Spleen (tissue), 11 donors: ENCODE data around the gene MAPK6. TPM values are rescaled to one million over a fixed set of nuclear protein-coding genes. Genes with fewer than 3 reads are reported as not detected.

Experiments used
- DNase-seq: peaks from one replicate; pipeline ENCODE4 v3.0.0-alpha.2; 2020
- H3K27ac ChIP-seq, 8 donors: fragments of 200-600 bp; sonication (generic) in 7 of 8; 1 replicate in 4 of 8; 2 replicates in 4 of 8; pipeline versions ENCODE4 v1.5.0 to v1.8.0; 2016 to 2021; ENCODE audit warnings: inconsistent platforms in 4 of 8, mild to moderate bottlenecking in 4 of 8, moderate library complexity in 1 of 8
- H3K27me3 ChIP-seq, 7 donors: fragments of 200-600 bp; sonication (generic) in 6 of 7; replicated peaks in 1 of 7; 1 replicate in 4 of 7; 2 replicates in 3 of 7; pipeline versions ENCODE4 v1.5.0 to v1.8.0; 2016 to 2021; ENCODE audit warnings: inconsistent platforms in 3 of 7, mild to moderate bottlenecking in 1 of 7
- H3K36me3 ChIP-seq, 6 donors: fragments of 200-600 bp; sonication (generic) in 5 of 6; 1 replicate in 4 of 6; 2 replicates in 2 of 6; pipeline versions ENCODE4 v1.5.0 to v1.8.0; 2016 to 2021; ENCODE audit warnings: inconsistent platforms in 2 of 6
- H3K4me1 ChIP-seq, 6 donors: fragments of 200-600 bp; sonication (generic) in 5 of 6; 1 replicate in 3 of 6; 2 replicates in 3 of 6; pipeline versions ENCODE4 v1.5.0 to v1.8.0; 2016 to 2021; ENCODE audit warnings: inconsistent platforms in 3 of 6
- H3K4me3 ChIP-seq, 8 donors: fragments of 200-600 bp; sonication (generic) in 7 of 8; 1 replicate in 4 of 8; 2 replicates in 4 of 8; pipeline versions ENCODE4 v1.5.0 to v1.8.0; 2016 to 2021; ENCODE audit warnings: inconsistent platforms in 4 of 8, mild to moderate bottlenecking in 4 of 8, moderate library complexity in 2 of 8
- H3K9me3 ChIP-seq, 8 donors: fragments of 200-600 bp; sonication (generic) in 7 of 8; 1 replicate in 4 of 8; 2 replicates in 4 of 8; pipeline versions ENCODE4 v1.5.0 to v1.8.0; 2016 to 2021; ENCODE audit warnings: inconsistent platforms in 4 of 8
- CTCF ChIP-seq, 11 experiments: fragments of 200-600 bp in 7 of 11; fragments of 450-650 bp in 4 of 11; sonication (generic) in 4 of 11; IDR thresholded peaks in 8 of 11; conservative IDR thresholded peaks in 3 of 11; 1 replicate in 7 of 11; 2 replicates in 4 of 11; pipeline versions ENCODE4 v1.4.0 to v1.8.0; 2016 to 2021; ENCODE audit warnings: antibody characterized with exemption in 11 of 11, inconsistent platforms in 4 of 11, mild to moderate bottlenecking in 1 of 11
- POLR2A ChIP-seq, 3 donors: fragments of 450-650 bp; IDR thresholded peaks; one replicate each; pipeline ENCODE4 v1.5.1; 2017; ENCODE audit warnings: antibody characterized with exemption in 3 of 3, mild to moderate bottlenecking in 1 of 3
- POLR2AphosphoS5 ChIP-seq, 3 donors: sonication (generic); formaldehyde crosslinking; IDR thresholded peaks; one replicate each; pipeline ENCODE4 v1.5.1; 2017; ENCODE audit warnings: antibody characterized with exemption in 3 of 3
- WGBS, 5 donors: extraction: QIAGEN DNeasy Blood & Tissue Kit in 3 of 5; methylation state at CpG; one replicate each; pipeline versions ENCODE4 v1.1.5 to v1.1.7; 2013 to 2018; 5-methylcytosine and 5-hydroxymethylcytosine counted together
- intact Hi-C: fragments of 100-400 bp; cut with DNase I; formaldehyde crosslinking; loops from one replicate; pipeline ENCODE4 v1.15.0; 2023; ENCODE audit warnings: low total_unique reads
- polyA plus RNA-seq, 3 donors: library from polyadenylated mRNA; stranded (reverse); fragments of 200-250 nt; gene quantifications; one replicate each; pipeline ENCODE4 v1.2.1, GENCODE V29; 2013
- total RNA-seq, 7 donors: library from RNA; depleted of rRNA in 3 of 7; stranded (reverse); fragments of >200 nt in 3 of 7; fragmentation: NEBNext Ultra II Directional in 4 of 7; extraction: Animal tissue kit (Norgen Biotek cat#: 25700) in 4 of 7; gene quantifications; one replicate each; pipeline versions ENCODE4 v1.1.0 to v1.2.1, GENCODE V29; 2016 to 2021
- donor health status: healthy with polysubstance abuse.
- donor health status: DM: no; HTN: no; CAD: no; lungs with moderate emphysema.
- donor health status: DM: no; HTN: no; CAD: no.
- donor health status: Bipolar disorder and iron deficiency.
- donor health status: healthy.
- donor health status: DM: no; HTN: no; CAD: no.
- donor health status: DM: yes; HTN: yes; CAD: no.

Gene MAPK6
- total and polyA plus RNA-seq, 10 donors: 3.9 to 28.3 (median 20.7) TPM

GRCh38 chr15:52069559-52069958 is 50.5 kb downstream of the MAPK6 start:
- WGBS, 5 donors: 88 to 94% (median 89%) methylated on average over 5 of the region's 5 CpGs
- TF ChIP-seq POLR2A (IDR thresholded peaks at IDR 0.05) (no peak), POLR2AphosphoS5 (IDR thresholded peaks at IDR 0.05) (no peak), CTCF (IDR thresholded peaks at IDR 0.05 in 8 of 11, conservative IDR thresholded peaks at IDR 0.05 in 3 of 11) (no peak)
- Histone ChIP-seq H3K27me3 (no peaks in the 10 kb centered on the region), H3K4me3 (no peak overlapping the region), H3K4me1 (peaks cover 0 to 9% (median 0%) of the 10 kb centered on the region in 6 donors), H3K27ac (no peak overlapping the region), H3K9me3 (no peaks in the 10 kb centered on the region), H3K36me3 (peaks cover 0 to 13% (median 6%) of the 10 kb centered on the region in 6 donors)
- no peak for DNase-seq
- intact Hi-C loops: no loop called here

GRCh38 chr15:52071570-52071969 is 52.6 kb downstream of the MAPK6 start:
- Histone ChIP-seq H3K4me1 (peaks cover 0 to 9% (median 0%) of the 10 kb centered on the region in 6 donors), H3K27ac (no peak overlapping the region), H3K27me3 (no peaks in the 10 kb centered on the region), H3K36me3 (no peaks in the 10 kb centered on the region), H3K4me3 (no peak overlapping the region), H3K9me3 (no peaks in the 10 kb centered on the region)
- TF ChIP-seq CTCF (IDR thresholded peaks at IDR 0.05 in 8 of 11, conservative IDR thresholded peaks at IDR 0.05 in 3 of 11) (no peak), POLR2AphosphoS5 (IDR thresholded peaks at IDR 0.05) (no peak), POLR2A (IDR thresholded peaks at IDR 0.05) (no peak)
- DNase-seq: no peak
- WGBS, 5 donors: 84 to 95% (median 91%) methylated on average over 10 of the region's 10 CpGs
- intact Hi-C loops: loop anchor here (10.0 kb wide), 1 partner anchor 87 kb away; no protein-coding TSS in a partner anchor

GRCh38 chr15:52076889-52077781 is 58.1 kb downstream of the MAPK6 start:
- H3K27ac ChIP-seq: no peak overlapping the region
- no peak for DNase-seq
- intact Hi-C loops: loop anchor here (10.0 kb wide), 1 partner anchor 92 kb away; no protein-coding TSS in a partner anchor
- WGBS, 5 donors: 78 to 93% (median 88%) methylated on average over 11 of the region's 11 CpGs
- H3K4me1 ChIP-seq: peaks cover under 1 to 13% (median 7%) of the 10 kb centered on the region in 6 donors
- H3K4me3 ChIP-seq: no peak overlapping the region
- H3K36me3 ChIP-seq: no peaks in the 10 kb centered on the region
- no peak for TF ChIP-seq CTCF (IDR thresholded peaks at IDR 0.05 in 8 of 11, conservative IDR thresholded peaks at IDR 0.05 in 3 of 11)
- TF ChIP-seq POLR2A (IDR thresholded peaks at IDR 0.05): no peak
- TF ChIP-seq POLR2AphosphoS5 (IDR thresholded peaks at IDR 0.05): no peak
- no peaks in the 10 kb centered on the region for H3K27me3 ChIP-seq
- no peaks in the 10 kb centered on the region for H3K9me3 ChIP-seq

- TF ChIP-seq POLR2AphosphoS5 (IDR thresholded peaks at IDR 0.05) (no peak), CTCF (IDR thresholded peaks at IDR 0.05 in 8 of 11, conservative IDR thresholded peaks at IDR 0.05 in 3 of 11) (no peak), POLR2A (IDR thresholded peaks at IDR 0.05) (no peak)
- Histone ChIP-seq H3K4me3 (no peak overlapping the region), H3K27ac (no peak overlapping the region), H3K36me3 (no peaks in the 10 kb centered on the region), H3K4me1 (peaks cover 7 to 25% (median 18%) of the 10 kb centered on the region in 6 donors), H3K27me3 (no peaks in the 10 kb centered on the region), H3K9me3 (no peaks in the 10 kb centered on the region)
- 80 to 85% (median 81%) methylated on average over 10 of the region's 10 CpGs for WGBS, 5 donors
- DNase-seq: no peak
- intact Hi-C loops: loop anchor here (10.0 kb wide), 1 partner anchor 94 kb away; no protein-coding TSS in a partner anchor
Observed at GRCh38 chr15:52078197-52078875, 59.3 kb downstream of the MAPK6 start.
